DMS 273 treated with DMSO at 0.1 percent for 48 hours (cell line): Measurements from ENCODE around the gene DDR1.
"Not testable (repeated sequence)": the region's sequence is repeated elsewhere in the genome, so short reads cannot be mapped to it uniquely, and the experiment has no call there.

ENCODE experiments used
- DNase-seq: peaks from one replicate; lab custom pipeline; 2025; lab: John Stamatoyannopoulos, UW

DDR1 gene

GRCh38 chr6:30894935-30895334 is 10.6 kb downstream of the DDR1 start:
- no peak for DNase-seq

DNA sequence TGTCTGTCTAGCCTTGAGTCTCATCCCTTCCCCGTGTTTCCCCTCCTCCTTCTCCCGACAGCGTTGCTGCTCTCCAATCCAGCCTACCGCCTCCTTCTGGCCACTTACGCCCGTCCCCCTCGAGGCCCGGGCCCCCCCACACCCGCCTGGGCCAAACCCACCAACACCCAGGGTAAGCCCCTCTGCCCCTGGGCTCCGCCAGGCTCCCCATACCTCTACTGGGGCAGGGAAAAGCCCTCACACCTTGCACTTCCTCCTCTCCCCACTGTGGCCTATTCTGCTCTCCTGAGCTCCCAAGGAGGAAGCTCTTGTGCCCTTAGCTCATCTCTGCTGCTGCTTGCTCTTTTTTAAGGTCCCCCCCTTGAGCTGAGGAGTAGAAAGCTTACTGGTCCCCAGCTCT is 11.0 kb downstream of the DDR1 start:
- DNase-seq, result no peak

GRCh38 chr6:30896541-30896940 is 12.2 kb downstream of the DDR1 start:
- DNase-seq, result no peak

DNA sequence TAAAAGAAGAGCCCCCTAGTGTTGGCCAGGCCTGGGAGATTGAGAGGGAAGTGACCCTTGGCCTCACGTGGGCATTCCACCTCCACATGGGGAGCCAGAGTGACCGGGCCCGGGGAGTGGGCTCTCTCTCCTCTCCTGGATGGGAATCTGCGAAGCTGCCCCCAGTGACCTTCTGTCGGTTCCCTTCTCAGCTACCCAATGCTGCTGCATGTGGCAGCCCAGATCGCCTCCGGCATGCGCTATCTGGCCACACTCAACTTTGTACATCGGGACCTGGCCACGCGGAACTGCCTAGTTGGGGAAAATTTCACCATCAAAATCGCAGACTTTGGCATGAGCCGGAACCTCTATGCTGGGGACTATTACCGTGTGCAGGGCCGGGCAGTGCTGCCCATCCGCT is 13.6 kb downstream of the DDR1 start:
- no peak for DNase-seq

GRCh38 chr6:30898750-30899360 is 14.5 kb downstream of the DDR1 start:
- DNase-seq, result no peak

GRCh38 chr6:30900863-30901417 is 16.6 kb downstream of the DDR1 start:
- DNase-seq, result no peak

DNA sequence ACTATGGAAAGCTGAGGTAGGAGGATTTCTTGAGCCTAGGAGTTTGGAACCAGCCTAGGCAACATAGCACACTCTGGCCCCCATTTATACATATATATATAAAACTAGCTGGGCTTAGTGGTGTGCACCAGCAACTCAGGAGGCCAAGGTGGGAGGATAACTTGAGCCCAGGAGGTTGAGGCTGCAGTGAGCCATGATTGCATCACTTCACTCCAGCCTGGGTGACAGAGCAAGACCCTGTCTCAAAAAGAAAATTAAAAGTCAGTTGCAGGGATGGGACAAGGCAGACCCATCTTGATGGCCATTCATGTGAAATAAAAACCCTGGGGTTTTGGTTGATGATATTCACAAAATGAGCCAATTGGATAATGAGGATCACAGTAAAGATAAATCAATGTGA is 17.1 kb downstream of the DDR1 start:
- DNase-seq, result no peak

GRCh38 chr6:30902196-30902595 is 17.9 kb downstream of the DDR1 start:
- DNase-seq, result not testable (repeated sequence)

- DNase-seq, result no peak
Measured at GRCh38 chr6:30902709-30903108, 18.4 kb downstream of the DDR1 start.

DNA sequence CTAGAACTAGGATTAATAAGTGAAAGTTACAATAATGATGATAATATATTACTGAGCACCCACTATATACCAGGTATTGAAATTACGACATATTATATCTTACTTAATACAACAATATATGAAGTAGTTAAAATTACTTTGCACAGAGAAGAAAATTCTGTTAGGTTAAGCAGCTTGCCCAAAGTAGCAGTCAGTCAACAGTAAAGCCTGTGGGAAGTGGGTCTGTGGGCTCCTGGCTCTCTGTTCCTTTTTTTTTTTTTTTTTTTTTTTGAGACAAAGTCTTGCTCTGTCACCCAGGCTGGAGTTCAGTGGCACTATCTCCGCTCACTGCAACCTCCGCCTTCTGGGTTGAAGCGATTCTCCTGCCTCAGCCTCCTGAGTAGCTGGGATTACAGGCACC is 18.9 kb downstream of the DDR1 start:
- no peak for DNase-seq

DNA sequence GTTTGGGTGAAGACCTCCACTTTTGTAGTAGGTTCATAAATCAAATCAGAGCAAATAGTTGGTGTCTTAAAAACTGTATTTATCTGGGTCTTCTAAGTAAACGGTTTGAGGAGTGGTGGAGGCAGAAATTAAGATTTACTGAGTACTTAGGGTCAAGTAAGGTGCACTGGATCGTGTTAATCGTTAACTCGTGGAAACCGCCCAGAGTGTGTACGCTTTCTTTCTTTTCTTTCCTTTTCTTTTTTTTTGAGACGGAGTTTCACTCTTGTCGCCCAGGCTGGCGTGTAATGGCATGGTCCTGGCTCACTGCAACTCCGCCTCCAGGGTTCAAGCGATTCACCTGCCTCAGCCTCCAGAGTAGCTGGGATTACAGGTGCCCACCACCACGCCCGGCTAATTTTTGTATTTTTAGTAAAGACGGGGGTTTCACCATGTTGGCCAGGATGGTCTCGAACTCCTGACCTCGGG is 23.0 kb downstream of the DDR1 start:
- not testable (repeated sequence) for DNase-seq

- DNase-seq, result peak; percentile 98
Measured at GRCh38 chr6:30907758-30908591, 23.7 kb downstream of the DDR1 start, which contains the start of gene GTF2H4. GTF2H4 (plus strand) TSS chr6:30908207.

GRCh38 chr6:30908700-30909099 is 24.4 kb downstream of the DDR1 start:
- DNase-seq, result no peak

- not testable (repeated sequence) for DNase-seq
Measured at GRCh38 chr6:30910473-30910872, 26.2 kb downstream of the DDR1 start.

DNA sequence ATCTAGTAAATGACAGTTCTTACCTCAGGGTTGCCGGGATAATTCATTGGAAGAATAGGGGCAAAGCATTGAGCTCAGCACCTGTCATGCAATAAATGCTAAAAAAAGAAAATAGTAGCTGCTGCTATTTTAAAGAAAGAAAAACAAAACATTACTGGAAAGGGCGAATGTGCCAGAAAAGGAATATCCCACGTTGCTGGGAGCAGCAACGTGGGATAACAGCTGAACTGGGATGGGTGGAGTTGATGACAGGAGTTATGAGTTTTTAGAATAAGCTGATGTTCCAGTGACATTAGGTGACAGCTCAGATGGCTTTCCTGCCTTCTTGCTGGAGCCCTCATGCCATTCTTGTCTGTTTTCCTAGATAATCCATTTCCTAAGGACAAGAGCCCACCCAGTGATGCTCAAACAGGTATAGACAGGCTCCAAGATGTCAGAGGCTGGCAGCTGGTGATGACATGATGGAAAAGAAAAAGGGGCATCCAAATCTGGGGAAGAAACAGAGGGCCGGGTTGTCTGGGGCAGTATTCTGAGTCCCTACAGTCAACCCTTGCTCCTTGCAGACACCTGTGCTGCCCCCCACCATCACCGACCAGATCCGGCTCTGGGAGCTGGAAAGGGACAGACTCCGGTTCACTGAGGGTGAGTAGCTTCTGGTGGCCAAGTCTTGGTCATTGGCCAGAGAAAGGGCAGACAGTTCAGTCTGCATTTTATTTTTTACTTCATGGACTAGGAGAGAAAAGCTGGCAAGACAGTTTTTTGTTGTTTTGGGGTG is 28.6 kb downstream of the DDR1 start:
- DNase-seq, result no peak

GRCh38 chr6:30913721-30914075 is 29.4 kb downstream of the DDR1 start:
- DNase-seq, result no peak

DNA sequence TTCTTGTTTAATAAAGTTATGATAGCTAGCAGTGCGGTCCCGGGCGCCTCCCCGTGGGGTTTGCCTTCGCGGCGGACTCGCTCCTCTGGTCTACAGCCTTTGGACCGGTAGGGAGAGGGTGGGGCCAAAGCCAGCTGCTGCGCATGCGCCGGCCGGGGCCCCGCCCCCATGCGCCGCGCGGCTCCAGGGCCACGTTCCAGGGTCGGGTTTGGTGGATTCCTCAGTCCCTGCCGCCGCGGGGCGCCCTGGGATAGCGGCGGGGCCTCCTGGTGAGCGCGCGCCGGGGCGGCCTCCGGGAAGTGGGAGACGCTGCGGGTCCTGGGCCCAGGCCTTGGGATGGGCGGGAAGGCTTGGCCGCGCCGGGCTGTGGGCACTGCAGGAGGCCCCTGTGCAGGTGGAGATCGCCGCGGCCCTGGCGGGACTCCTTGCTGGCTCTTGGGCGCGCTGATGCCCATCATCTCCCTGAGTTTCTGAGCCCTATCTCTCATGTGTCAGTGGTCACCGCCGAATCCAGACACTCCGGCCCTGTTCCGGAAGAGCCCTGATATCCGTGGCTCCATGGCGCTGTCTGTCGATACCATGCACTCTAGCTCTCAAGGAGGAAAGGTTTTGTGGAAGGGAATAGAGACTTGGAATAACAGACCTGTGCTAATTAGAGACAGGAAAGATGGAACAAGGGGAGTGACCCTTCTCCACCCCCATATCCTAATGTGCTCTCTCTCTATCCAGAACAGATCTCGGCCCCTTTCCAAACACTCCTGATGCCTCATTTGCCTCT is 29.9 kb downstream of the DDR1 start, which contains the start of gene VARS2:
Gene VARS2 (plus strand): TSS at position 163 of the 778 bp plus-strand sequence. CDS start 599 bp downstream, at position 762.
- peak; percentile 64 for DNase-seq

DNA sequence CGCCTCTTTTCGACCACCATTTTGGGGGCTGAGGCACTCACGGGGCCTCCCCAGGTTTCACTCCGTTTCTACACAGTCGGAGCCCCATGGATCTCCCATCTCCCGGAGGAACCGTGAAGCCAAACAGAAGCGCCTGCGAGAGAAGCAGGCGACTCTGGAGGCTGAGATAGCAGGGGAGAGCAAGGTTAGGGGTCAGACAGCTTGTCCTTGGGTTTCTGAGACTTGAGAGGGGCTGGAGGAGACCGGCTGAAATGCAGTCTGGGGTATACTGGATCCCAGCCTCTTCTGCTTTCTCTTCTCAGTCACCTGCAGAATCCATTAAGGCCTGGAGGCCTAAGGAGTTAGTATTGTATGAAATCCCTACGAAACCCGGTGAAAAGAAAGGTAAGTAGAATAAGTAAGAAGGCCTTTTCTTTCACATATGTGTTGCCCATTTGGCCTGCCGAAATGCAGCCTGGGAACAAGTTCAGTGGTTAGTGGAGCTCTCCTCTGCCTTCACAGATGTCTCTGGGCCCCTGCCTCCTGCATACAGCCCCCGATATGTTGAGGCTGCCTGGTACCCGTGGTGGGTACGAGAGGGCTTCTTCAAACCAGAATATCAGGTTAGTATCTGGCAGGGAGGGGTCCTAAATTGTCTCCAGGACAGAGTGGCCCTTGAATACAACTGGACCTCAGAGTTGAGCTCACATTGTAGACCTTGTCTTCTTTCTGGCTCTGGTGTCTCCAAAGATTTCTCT is 30.7 kb downstream of the DDR1 start:
- no peak for DNase-seq

DNA sequence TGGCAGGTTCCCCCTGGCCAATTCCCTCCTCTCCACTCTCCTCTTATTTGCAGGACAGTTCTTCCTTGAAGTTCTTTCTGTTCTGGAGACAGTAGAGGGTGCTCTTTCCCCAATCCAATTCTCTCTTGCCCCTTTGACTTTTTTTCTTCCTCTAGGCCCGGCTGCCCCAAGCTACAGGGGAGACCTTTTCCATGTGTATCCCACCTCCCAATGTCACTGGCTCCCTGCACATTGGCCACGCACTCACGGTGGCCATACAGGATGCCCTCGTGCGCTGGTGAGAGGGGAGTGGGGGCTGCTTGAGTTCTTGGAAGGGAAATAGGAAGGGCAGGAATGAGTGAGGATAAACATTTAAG is 31.2 kb downstream of the DDR1 start:
- peak; percentile 23 for DNase-seq

- no peak for DNase-seq
Measured at GRCh38 chr6:30917041-30917440, 32.7 kb downstream of the DDR1 start.

- no peak for DNase-seq
Measured at GRCh38 chr6:30917487-30917886, 33.2 kb downstream of the DDR1 start.
